ENCODE measurements around the gene LMAN1L.

LMAN1L gene

DNA sequence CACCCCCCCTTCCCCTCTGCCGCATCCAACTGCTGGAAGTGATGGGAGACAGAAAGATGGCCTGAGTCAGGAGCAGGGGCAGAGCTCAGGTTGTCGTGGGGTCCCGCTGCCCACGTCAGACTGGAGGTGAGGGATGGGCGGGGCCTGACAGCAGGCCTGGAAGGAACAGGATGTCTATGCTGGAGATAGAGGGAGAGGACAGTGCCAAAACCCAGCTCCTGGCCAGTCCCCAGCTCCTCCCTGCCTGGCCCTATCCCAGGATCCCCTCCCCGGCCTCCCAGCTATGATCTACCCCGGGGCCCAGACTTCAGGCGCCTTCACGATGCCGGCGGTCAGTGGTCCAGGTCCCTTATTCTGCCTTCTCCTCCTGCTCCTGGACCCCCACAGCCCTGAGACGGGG is at the start of gene LMAN1L:
Gene LMAN1L, plus strand, starts transcription at position 303 of the 400 bp plus-strand sequence. Its CDS starts 20 bp downstream, at position 323.
- DNase-seq = no peak

DNA sequence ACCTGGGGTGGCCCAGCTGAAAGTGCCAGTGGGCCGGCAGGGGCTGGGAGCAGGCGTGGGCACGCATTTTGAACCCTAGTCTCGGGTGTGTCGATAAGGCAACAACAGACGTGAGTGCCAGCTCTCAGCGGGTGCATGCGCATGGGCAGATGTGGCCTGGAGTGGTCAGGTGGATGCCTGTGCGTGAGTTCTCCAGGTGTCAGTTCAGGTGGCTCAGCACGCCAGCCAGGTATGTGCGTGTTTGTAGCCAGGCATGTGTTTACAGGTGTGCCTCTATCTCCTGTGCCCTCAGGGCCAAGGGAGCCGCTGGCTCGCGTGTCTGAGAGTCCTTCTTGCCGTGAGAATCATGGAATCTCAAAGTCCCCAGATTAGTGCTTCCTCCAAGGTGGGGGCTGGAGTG is 49.2 kb upstream of the LMAN1L start:
- DNase-seq = no peak

DNA sequence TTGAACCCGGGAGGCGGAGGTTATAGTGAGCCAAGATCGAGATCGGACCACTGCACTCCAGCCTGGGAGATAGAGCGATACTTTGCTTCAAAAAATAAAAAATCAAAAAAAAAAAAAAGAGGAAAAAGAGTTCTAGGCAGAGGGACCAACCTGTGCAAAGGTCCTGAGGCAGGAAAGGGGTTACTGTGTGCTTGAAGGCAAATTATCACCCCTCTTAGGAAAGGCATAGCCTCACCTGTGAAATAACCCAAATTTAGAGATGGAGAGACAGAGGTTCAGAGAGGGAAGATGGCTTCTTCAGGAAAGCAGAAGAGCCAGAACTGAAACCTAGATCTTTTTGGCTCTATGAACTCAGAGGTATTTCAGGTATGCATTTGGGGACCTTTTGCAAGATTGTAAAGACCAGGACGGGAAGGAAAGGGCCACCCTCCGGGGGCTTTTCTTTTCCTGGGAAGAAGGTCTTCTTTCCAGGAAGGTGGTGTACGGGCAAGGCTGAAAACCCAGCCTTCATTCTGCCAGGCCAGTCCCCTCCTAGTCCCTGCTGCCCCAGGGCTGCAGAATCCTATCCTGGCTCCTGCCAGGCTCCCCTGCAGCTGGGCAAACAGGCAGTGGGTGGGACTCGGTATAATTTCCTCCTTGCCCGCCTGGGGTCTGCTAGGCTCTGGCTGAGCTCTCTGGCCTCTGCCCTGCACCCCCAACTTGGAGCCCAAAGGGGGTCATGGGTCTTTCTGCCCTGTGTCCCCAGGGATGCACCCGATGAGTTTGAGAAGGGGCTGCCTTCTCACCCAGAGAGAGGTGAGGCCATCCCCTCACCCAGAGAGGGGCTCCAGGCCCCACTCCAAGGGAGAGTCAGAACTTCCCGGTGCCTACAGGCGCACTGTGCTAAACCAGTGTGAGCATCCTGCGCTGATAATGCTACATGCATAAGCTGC is 45.2 kb upstream of the LMAN1L start:
- no peak for DNase-seq

DNA sequence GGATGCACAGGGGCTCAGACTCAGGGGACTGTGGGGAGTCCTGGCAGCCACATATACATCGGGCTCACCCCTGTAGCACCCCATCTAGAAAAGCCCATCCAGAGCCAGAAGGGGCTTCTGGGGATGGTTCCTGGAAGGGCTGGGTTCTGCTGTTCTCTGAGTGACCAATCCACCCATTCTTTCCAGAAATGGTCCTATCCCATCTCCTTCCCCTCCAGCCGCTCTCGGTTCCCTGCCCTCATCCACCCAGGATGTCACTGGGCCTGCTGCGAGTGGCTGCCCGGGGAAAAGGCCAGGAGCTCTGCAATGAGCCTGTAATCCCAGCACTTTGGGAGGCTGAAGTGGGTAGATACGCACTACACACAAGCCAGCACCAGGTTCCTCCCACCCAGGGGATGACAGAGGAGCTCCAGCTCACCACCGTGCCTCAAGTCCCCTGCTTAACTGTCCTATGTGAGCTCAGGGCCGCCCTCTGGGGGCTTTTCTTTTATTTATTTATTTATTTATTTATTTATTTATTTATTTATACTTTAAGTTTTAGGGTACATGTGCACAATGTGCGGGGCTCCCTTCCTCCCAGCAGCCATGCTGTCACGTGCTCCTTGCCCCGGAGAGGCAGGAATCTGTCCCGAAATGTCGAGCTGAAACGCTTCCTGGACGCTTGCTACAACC is 44.4 kb upstream of the LMAN1L start:
- no peak for DNase-seq

DNA sequence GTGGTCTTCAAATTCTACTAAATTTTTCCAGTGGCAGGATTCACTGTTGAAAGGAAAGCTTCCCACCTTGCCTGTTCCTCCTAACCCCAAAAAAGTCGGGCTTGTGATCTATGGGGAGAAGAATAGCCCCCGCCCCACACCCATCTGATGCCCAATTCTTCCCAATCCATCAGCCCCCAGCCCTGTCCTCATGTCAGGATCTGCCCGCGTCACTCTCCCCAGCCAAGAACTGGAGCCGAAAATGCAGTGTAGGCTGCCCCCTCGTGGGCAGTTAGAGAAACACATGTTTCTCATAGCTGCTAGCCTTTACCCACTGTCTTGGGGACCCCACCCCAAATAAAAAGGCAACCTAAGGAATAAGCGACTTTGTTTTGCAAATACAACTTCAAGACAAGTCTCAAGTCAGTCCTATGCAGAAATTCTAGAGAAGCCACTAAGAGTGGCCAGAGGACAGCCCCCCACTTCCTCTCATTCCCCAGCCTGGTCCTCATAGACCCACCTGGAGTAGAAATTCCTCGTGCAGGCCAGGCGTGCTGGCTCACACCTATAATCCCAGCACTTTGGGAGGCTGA is 43.8 kb upstream of the LMAN1L start:
- DNase-seq = peak; percentile 66

DNA sequence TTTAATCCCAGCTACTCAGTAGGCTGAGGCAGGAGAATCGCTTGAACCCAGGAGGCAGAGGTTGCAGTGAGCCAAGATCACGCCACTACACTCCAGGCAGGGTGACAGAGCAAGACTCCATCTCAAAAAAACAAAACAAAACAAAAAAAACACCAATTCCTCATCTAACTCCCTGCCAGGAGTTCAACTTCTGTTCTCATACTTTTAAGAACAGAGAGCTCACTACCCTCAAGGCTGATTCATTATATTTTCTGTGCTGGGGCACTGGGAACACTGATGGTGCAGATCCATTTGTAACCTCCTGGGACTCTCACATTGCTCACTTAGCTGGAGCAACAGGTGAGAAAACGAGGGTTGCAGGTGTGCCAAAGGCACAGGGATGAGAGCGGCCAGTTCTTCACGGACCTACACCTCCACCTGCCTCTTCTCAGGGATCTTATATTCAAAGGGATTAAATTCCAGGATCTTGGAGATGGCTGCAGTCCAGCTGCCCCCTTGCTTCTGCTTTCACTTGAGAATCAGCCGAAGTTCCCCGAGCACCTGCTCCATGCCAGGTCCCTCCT is 43.1 kb upstream of the LMAN1L start:
- no peak for DNase-seq

DNA sequence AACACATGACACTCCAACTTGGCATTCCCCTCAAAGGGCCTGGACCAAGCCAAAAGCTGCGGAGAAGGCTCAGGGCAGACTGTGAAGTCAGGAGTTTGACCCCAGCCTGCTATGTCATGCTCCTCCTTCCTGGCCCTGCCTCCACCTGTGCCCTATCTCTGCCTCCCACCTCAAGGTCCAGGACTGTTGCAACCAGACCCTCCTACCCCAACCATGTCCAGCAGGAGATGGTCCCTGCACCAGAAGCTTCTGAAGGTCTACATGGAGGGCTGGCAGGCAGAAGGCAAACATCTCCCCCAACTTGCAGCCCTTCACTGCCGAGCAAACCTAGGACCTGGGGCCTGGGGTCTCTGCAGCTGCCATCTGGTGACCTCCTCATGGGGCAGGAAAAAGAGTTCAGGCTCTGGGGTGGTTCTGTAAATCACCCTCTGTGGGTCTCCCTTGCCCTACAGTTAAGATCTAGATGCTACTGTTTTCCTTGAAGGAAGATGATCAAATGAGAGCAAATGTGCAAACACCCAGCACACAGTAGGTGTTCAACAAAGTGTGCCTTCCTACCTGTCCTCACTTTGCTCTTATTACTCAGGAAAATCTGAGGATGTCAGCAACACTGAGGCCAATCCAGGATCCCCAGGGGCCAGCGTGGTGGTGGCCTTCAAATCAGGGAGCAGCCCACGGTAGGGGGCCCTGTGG is 42.3 kb upstream of the LMAN1L start:
- DNase-seq = no peak

DNA sequence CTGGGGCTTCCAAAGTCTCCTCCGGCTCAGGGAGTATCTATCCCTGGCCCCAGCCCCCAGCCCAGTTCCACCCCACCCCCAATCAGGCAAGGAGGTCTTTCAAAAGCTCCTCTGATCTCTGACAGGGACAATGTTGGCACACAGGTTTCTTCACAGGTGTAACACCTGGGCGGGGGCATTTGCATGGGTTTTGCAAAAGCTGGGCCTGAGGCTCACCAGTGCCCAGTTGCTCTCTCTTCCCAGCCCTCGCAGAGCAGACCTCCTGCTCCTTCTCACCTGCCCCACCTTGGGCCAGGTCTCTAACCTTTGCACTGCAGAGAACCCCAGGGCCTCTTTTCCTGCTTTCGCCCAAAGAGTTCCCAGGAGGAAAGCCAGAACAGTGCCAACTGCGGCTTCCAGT is 39.3 kb upstream of the LMAN1L start:
- DNase-seq = no peak

DNA sequence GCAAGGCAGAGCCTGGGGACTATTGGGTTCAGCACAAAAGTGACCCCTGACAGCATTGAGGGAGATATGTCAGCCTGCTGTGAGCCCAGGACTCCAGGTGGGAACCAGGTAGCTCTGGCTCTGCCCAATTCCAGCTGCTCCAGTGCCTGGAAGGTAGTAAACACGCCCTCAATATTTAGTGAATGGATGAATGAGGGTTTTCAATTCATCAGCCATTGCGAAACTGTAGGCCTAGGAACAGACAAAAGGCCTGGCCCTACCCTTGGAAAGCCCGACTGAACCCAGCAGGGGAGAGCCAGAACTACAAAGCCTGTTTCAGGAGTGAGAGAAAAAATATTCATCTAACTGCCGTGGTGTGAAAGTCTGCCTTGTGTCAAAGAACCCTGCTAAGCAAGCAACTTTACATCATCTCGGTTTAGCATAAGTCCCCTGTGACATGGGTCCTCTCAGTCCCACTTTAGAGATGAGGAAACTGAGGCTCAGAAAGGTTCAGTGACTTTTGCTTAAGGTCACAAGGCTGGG is 38.8 kb upstream of the LMAN1L start:
- no peak for DNase-seq

DNA sequence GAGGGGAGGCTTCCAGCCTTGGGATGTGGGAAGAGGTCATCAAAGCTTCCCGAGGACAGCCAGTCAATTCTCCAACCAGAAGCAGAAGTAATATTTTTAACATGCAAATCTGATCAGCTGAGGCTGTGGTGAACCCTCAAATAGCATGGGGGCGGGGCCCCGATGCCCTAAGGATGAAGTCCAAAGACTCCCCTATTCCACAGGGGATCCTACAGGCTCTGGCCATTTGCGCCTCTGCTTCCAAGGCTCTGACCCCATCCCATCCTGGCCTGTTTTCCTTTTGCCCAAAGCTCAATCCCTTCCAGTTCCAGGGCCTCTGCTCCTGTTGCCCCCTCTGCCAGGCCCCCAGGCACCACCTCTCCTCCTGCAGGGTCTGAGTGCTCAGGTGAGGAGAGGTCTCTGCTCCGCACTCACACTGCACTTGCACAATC is 37.5 kb upstream of the LMAN1L start:
- no peak for DNase-seq

DNA sequence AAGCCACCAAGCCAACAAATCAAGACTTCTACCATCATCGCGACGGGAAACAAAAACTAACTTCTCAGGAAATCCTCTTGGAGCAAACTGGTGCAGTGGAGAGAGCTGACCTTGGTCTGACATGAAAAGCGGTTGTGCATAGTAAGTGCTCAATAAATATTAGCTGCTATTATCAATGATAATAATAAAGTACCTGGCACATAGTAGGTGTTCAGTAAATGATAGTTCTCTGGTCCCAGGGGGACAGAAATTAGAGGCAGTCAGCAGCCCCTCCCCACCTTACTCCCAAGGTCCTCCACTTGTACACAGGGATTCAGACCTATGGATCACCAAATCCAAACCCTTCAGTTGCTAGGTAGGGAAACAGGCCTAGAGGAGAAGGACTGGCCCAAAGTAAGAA is 36.7 kb upstream of the LMAN1L start:
- no peak for DNase-seq

DNA sequence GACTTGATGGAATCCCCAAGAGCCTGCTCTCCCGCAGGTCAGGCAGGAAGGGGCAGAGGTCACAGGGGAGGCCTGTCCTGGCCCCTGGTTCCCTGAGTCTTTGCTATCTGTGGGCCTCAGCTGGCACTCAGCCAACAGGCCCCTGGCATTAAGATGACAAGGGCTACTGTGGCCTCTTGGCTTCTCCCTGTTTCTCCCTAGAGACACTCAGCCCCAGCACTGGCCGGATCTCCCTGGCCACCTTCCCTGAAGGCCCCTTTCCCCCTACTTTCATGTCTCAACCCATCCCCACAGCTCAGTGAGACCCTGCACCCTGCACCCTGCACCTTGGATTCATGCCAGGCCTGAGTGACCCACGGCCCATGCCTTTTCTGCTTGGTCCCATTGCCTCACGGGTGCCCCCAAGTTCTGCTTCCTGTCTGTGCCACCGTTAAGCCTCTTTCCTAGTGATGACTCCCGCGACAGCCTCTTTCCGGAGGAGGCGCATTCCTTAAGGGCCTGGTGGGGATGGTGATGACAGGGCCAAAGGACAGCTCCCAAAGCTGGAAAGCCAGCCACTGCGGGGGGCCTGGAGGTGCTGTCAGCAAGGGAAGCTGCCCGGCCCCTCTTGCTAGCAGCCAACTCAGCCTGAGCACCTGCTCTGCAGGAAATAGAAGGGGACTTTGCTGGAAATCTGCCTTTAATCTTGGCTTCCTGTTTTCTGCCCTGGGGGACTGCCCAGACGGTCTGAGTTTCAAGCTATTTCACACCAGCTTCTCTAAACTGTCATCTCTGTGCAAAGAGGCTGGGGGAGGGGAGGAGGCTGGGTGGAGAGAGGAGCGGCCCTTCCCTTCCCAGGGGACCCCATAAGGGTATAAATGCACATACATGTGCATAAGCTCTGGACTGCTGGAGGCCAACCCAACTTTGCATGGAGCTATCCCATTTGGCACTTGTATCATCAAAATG is 35.5 kb upstream of the LMAN1L start:
- peak; percentile 50 for DNase-seq

DNA sequence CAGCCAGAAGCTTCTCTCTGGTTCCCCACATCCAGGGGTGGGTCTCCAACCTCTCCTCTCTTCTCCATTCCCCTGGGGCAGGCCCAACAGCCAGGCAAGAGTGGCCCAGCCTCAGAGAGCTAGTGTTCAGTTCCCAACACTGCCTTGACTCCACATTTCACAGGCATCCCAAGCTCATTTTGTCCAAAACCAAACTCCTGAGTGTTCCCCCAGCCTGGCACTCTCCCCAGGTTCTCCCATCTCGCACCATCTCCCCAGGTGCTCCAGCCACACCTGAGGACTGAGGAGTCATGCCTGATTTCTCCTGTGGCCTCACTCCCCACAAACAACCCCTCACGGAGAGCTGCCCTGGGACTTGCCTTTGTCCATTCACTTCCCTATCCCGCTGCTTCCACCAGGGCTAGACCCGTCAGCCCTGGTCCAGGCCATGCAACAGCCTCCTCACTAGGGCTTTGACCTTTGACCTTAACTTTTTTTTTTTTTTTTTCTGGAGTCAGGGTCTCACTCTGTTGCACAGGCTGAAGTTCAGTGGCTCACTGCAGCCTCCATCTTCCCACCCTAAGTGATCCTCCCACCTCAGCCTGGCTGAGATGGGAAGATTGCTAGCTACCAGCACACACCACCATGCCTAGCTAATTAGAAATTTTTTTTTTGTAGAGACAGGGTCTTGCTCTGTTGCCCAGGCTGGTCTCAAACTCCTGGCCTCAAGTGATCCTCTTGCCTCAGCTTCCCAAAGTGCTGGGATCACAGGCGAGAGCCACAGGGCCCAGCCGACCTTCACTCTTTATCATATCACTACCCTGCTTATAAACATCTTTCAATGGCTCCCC is 34.7 kb upstream of the LMAN1L start:
- DNase-seq = no peak

DNA sequence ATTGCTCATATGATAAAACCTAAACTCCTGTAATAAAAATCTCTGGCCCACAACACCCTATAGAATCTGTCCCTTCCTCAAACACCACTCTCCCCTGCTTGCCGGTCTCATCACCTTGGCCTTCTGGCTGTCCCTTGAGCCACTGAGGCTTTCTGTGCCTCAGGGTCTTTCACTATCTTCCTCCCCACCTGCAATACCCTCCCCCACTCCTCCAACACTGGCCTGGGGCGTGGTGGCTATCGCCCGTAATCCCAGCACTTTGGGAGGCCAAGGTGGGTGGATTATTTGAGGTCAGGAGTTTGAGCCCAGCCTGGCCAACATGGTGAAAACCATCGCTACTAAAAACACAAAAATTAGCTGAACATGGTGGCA is 34.0 kb upstream of the LMAN1L start:
- no peak for DNase-seq

DNA sequence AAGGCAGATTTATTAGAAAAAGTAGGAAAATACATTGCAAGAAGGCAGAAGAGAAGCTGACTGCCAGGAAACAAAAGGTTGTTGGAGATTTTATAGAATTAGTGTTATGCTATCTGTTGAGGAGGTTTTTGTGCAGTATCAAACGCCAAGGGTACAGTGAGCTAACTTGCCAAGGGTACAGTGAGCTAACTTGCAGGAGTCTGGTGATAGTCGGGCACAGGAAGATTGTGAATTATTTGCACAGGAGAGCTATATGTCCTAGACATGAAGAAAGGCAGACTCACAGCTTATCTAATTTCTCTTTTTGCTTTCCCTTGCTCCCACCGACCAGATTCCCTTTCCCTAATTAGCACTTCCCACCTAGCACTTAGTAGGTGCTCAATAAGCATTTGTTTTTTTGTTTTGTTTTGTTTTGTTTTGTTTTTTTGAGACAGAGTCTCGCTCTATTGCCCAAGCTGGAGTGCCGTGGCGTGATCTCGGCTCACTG is 33.4 kb upstream of the LMAN1L start:
- DNase-seq = no peak

DNA sequence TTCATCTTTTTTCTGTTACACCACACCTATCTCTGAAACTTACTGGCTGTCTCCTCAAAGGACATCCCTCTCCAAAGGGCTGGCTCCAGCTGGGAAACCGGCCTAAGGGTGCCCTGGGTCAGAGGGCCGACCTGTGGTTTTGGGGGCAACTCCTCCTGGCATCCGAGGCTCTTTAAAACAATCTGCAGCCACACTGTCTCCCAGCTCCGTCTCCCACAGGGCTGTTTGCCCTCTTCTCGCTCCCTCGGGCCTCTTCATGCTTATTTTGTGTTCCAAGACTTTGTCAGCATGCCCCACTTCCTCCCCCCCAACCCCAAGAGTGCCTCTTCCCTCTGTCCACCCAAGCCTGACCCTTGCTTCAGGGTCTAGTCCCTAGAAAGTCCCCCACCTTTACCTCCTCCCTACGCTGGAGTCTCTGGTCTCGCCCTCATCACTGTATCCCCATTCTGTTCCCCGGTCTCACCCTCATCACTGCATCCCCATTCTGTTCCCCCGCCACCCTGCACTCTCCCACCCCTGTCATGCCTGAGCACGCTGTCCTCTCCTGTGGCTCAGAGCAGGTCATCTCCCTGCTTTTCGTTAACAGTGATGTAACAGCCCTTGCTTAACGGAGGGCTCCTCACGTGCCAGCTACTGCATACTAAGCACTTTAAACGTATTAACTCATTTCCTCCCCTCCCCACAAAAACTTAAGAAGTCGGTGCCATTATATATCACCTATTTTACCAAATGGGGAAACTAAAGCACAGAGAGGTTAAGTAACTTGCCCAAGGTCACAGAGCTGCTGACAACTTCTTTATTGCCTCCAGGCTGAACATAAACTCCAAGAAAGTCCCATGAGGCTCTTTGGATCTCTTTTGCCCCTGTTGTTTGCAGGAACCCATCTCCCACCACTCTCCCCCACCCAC is 31.9 kb upstream of the LMAN1L start:
- peak; percentile 39 for DNase-seq

DNA sequence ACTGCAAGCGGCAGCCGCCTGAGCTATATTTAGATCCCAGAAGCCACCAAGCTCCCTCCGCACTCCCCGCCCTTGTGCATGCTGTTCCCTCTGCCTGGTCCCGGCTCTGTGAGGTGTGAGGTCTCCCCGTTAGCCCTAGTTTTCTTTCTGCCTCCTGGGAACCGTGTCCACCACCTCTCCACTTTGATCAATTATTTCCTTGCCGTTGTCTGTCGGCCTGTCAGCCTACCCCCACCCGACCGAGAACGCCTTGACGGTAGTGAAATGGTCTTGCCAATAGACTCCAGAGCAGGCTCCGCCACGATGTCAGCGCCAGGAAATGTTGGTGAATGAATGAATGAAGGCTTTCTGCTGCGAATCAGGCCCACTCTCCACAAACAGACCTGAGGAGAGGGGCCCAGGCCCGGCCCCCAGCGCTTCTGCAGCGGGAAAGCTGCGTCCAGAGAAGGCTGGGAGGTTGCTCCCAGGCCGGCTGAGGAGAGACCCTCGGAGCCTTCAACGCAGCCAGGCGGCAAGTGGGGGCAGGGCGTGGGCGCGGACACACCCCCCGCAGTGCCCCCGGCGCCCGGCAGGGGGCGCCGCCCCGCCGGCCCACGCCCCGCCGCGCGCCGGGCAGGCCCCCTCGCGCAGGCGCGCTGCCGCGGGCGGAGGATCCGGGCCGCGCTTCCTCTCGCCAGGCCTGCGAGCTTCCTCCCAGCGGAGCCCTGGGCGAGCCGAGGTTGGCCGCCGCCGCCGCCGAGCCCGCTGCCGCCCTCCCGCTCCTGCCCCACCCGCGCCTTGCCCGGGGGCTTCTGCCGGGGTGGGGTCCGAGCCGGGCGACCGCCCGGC is 31.0 kb upstream of the LMAN1L start, which contains the start of gene CSK:
Gene CSK, plus strand, starts transcription at position 650 of the 828 bp plus-strand sequence. CDS start 16,218 bp downstream, outside the sequence.
- peak; percentile 80 for DNase-seq
